GM12878 (cell line): ENCODE measurements around the gene NMT1. TPM values are rescaled to one million over a fixed set of nuclear protein-coding genes. Genes with fewer than 3 reads are reported as not detected.

Source experiments
- CBX3 ChIP-seq: fragments of 200-600 bp; sonication (generic); IDR thresholded peaks from 2 replicates; pipeline ENCODE4 v1.6.1; 2016; ENCODE audit warnings: low read depth, borderline replicate concordance
- HDAC6 ChIP-seq: fragments of 200-600 bp; sonication (generic); IDR thresholded peaks from one replicate; pipeline ENCODE4 v1.8.0; 2017; ENCODE audit warnings: antibody characterized with exemption; ENCODE audit not compliant: unreplicated experiment
- IKZF1 ChIP-seq: fragments of 450-650 bp; conservative IDR thresholded peaks from 2 replicates; pipeline ENCODE4 v1.6.1; 2017; ENCODE audit warnings: antibody characterized with exemption, mild to moderate bottlenecking
- PAX5 ChIP-seq: IDR thresholded peaks from 2 replicates; pipeline ENCODE4 v1.6.1; 2011; ENCODE audit warnings: low read depth, low read length, borderline replicate concordance
- SMAD1 ChIP-seq: fragments of 450-650 bp; IDR thresholded peaks from 2 replicates; pipeline ENCODE4 v1.6.1; 2018; ENCODE audit warnings: mild to moderate bottlenecking, low read depth; ENCODE audit not compliant: partially characterized antibody
- WRNIP1 ChIP-seq: IDR thresholded peaks from 2 replicates; pipeline ENCODE4 v1.6.1; 2011; ENCODE audit warnings: low read depth, low read length, improper control_type of control experiment, borderline replicate concordance
- ZBED1 ChIP-seq: IDR thresholded peaks from 2 replicates; pipeline ENCODE4 v1.6.1; 2016; ENCODE audit warnings: borderline replicate concordance
- ZSCAN29 ChIP-seq: fragments of 450-650 bp; IDR thresholded peaks from 2 replicates; pipeline ENCODE4 v1.6.1; 2017; ENCODE audit warnings: mild to moderate bottlenecking, moderate library complexity
- polyA plus RNA-seq, 11 experiments: library from polyadenylated mRNA; depleted of rRNA in 4 of 11; unstranded in 6 of 11; stranded (reverse) in 5 of 11; fragments of >200 nt; fragmentation: Nextera tagmentation in 4 of 11; fragmentation: Illumina TruSeq in 1 of 11; extraction: Ambion mirVana in 4 of 11; extraction: Trizol in 1 of 11; gene quantifications; 1 replicate in 1 of 11; 2 replicates in 10 of 11; pipeline versions ENCODE4 v1.2.1 to v1.2.3, GENCODE V29; 2011 to 2016; ENCODE audit warnings: inconsistent platforms in 2 of 11, missing spikeins in 2 of 11, low read depth in 1 of 11
- total RNA-seq, 4 experiments: library from RNA; depleted of rRNA in 3 of 4; stranded (reverse); fragments of >200 nt in 3 of 4; fragmentation: Illumina TruSeq in 1 of 4; extraction: Trizol in 1 of 4; gene quantifications; 2 replicates each; pipeline versions ENCODE4 v1.2.1 to v1.2.3, GENCODE V29; 2013 to 2021
- TF ChIP-seq, protein P1 (sequence below): fragments of 450-650 bp; formaldehyde crosslinking; IDR thresholded peaks from 2 replicates; pipeline ENCODE4 v1.4.0; 2020; ENCODE audit warnings: mild to moderate bottlenecking, moderate library complexity
- TF ChIP-seq, protein P2 (sequence below): fragments of 450-650 bp; IDR thresholded peaks from 2 replicates; pipeline ENCODE4 v1.6.1; 2017; ENCODE audit warnings: borderline replicate concordance
- TF ChIP-seq, protein P3 (sequence below): fragments of 450-650 bp; IDR thresholded peaks from 2 replicates; pipeline ENCODE4 v1.6.1; 2016; ENCODE audit warnings: mild to moderate bottlenecking
- TF ChIP-seq, protein P4 (sequence below), 3 experiments: IDR thresholded peaks in 2 of 3; conservative IDR thresholded peaks in 1 of 3; 2 replicates each; pipeline ENCODE4 v1.5.1; 2011; ENCODE audit warnings: low read depth in 3 of 3, low read length in 3 of 3, mild to moderate bottlenecking in 3 of 3, control low read depth in 2 of 3, moderate library complexity in 2 of 3, inconsistent platforms in 1 of 3, mixed read lengths in 1 of 3; ENCODE audit not compliant: control insufficient read depth in 2 of 3, insufficient read depth in 1 of 3; ENCODE audit errors: extremely low read depth in 1 of 3
- TF ChIP-seq, protein P5 (sequence below): fragments of 450-650 bp; IDR thresholded peaks from 2 replicates; pipeline ENCODE4 v1.6.1; 2017; ENCODE audit warnings: mild to moderate bottlenecking

The NMT1 gene
- total and polyA plus RNA-seq, 10 of the 15 experiments (the other 5 are each of a cell fraction or from before 2014, with no cell fraction given): 96.7 to 395 (median 222) TPM

DNA sequence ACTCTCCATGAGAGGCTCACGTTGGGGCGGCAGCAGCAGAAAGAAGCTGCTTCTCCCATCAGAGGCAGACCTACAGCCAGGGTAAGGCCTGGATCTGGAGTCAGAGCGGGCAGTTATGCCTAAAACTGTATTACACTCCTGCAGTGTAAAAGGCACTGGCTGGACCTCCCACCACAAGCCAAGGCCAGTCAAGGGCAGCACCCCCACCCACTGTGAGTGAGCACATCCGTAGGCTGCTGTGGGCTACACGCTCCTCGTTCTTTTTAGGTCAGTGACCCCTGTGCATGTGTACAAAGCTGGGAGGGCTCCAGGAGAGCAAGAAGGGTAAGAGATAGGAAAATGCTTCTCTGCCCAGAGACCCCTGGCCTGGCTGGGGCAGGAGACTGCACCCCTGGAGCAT, 30.4 kb upstream of the NMT1 start (continued):
- TF ChIP-seq, protein P1, sequence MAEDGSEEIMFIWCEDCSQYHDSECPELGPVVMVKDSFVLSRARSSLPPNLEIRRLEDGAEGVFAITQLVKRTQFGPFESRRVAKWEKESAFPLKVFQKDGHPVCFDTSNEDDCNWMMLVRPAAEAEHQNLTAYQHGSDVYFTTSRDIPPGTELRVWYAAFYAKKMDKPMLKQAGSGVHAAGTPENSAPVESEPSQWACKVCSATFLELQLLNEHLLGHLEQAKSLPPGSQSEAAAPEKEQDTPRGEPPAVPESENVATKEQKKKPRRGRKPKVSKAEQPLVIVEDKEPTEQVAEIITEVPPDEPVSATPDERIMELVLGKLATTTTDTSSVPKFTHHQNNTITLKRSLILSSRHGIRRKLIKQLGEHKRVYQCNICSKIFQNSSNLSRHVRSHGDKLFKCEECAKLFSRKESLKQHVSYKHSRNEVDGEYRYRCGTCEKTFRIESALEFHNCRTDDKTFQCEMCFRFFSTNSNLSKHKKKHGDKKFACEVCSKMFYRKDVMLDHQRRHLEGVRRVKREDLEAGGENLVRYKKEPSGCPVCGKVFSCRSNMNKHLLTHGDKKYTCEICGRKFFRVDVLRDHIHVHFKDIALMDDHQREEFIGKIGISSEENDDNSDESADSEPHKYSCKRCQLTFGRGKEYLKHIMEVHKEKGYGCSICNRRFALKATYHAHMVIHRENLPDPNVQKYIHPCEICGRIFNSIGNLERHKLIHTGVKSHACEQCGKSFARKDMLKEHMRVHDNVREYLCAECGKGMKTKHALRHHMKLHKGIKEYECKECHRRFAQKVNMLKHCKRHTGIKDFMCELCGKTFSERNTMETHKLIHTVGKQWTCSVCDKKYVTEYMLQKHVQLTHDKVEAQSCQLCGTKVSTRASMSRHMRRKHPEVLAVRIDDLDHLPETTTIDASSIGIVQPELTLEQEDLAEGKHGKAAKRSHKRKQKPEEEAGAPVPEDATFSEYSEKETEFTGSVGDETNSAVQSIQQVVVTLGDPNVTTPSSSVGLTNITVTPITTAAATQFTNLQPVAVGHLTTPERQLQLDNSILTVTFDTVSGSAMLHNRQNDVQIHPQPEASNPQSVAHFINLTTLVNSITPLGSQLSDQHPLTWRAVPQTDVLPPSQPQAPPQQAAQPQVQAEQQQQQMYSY: no peak
- no peak for TF ChIP-seq HDAC6
- TF ChIP-seq, protein P2, sequence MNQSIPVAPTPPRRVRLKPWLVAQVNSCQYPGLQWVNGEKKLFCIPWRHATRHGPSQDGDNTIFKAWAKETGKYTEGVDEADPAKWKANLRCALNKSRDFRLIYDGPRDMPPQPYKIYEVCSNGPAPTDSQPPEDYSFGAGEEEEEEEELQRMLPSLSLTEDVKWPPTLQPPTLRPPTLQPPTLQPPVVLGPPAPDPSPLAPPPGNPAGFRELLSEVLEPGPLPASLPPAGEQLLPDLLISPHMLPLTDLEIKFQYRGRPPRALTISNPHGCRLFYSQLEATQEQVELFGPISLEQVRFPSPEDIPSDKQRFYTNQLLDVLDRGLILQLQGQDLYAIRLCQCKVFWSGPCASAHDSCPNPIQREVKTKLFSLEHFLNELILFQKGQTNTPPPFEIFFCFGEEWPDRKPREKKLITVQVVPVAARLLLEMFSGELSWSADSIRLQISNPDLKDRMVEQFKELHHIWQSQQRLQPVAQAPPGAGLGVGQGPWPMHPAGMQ: no peak
- TF ChIP-seq IKZF1: no peak
- TF ChIP-seq, protein P3, sequence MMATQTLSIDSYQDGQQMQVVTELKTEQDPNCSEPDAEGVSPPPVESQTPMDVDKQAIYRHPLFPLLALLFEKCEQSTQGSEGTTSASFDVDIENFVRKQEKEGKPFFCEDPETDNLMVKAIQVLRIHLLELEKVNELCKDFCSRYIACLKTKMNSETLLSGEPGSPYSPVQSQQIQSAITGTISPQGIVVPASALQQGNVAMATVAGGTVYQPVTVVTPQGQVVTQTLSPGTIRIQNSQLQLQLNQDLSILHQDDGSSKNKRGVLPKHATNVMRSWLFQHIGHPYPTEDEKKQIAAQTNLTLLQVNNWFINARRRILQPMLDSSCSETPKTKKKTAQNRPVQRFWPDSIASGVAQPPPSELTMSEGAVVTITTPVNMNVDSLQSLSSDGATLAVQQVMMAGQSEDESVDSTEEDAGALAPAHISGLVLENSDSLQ: no peak
- no peak for TF ChIP-seq CBX3
- no peak for TF ChIP-seq WRNIP1
- no peak for TF ChIP-seq ZSCAN29
- TF ChIP-seq, protein P4, sequence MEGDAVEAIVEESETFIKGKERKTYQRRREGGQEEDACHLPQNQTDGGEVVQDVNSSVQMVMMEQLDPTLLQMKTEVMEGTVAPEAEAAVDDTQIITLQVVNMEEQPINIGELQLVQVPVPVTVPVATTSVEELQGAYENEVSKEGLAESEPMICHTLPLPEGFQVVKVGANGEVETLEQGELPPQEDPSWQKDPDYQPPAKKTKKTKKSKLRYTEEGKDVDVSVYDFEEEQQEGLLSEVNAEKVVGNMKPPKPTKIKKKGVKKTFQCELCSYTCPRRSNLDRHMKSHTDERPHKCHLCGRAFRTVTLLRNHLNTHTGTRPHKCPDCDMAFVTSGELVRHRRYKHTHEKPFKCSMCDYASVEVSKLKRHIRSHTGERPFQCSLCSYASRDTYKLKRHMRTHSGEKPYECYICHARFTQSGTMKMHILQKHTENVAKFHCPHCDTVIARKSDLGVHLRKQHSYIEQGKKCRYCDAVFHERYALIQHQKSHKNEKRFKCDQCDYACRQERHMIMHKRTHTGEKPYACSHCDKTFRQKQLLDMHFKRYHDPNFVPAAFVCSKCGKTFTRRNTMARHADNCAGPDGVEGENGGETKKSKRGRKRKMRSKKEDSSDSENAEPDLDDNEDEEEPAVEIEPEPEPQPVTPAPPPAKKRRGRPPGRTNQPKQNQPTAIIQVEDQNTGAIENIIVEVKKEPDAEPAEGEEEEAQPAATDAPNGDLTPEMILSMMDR (IDR thresholded peaks at IDR 0.05 in 2 of 3, conservative IDR thresholded peaks at IDR 0.05 in 1 of 3; ENCODE audit: control insufficient read depth in 2 of 3, extremely low read depth in 1 of 3, insufficient read depth in 1 of 3, low read depth in 3 of 3, low read length in 3 of 3): no peak
- no peak for TF ChIP-seq SMAD1
- TF ChIP-seq ZBED1: no peak
- TF ChIP-seq, protein P5, sequence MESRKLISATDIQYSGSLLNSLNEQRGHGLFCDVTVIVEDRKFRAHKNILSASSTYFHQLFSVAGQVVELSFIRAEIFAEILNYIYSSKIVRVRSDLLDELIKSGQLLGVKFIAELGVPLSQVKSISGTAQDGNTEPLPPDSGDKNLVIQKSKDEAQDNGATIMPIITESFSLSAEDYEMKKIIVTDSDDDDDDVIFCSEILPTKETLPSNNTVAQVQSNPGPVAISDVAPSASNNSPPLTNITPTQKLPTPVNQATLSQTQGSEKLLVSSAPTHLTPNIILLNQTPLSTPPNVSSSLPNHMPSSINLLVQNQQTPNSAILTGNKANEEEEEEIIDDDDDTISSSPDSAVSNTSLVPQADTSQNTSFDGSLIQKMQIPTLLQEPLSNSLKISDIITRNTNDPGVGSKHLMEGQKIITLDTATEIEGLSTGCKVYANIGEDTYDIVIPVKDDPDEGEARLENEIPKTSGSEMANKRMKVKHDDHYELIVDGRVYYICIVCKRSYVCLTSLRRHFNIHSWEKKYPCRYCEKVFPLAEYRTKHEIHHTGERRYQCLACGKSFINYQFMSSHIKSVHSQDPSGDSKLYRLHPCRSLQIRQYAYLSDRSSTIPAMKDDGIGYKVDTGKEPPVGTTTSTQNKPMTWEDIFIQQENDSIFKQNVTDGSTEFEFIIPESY: no peak
- TF ChIP-seq PAX5: no peak
